Gastroesophageal sphincter (tissue), 4 donors: ENCODE measurements around the gene STX10. TPM values are rescaled to one million over a fixed set of nuclear protein-coding genes. Genes with fewer than 3 reads are reported as not detected.
A peak's percentile ranks its signal among the peaks of the same experiment; 100 is the strongest.

Experiments used
- ATAC-seq: fragments of 150-250 bp; one replicate; pipeline ENCODE4 v1.9.1; 2016; ENCODE audit warnings: mild to moderate bottlenecking, moderate library complexity
- H3K27ac ChIP-seq, 4 donors: fragments of 200-600 bp; sonication (generic) in 3 of 4; 1 replicate in 3 of 4; 2 replicates in 1 of 4; pipeline ENCODE4 v1.5.1; 2016 to 2019
- H3K27me3 ChIP-seq: fragments of 200-600 bp; sonication (generic); one replicate; pipeline ENCODE4 v1.5.1; 2019
- H3K36me3 ChIP-seq, 2 donors: fragments of 200-600 bp; sonication (generic); one replicate each; pipeline ENCODE4 v1.5.1; 2019; ENCODE audit warnings: control low read depth in 1 of 2
- H3K4me1 ChIP-seq, 3 donors: fragments of 200-600 bp; sonication (generic); 1 replicate in 2 of 3; 2 replicates in 1 of 3; pipeline ENCODE4 v1.5.1; 2016 to 2019; ENCODE audit warnings: control low read depth in 2 of 3
- H3K4me3 ChIP-seq, 2 donors: fragments of 200-600 bp; sonication (generic); one replicate each; pipeline ENCODE4 v1.5.1; 2019; ENCODE audit warnings: mild to moderate bottlenecking in 1 of 2, moderate library complexity in 1 of 2
- H3K9me3 ChIP-seq, 3 donors: fragments of 200-600 bp; sonication (generic); one replicate each; pipeline ENCODE4 v1.5.1; 2017 to 2019; ENCODE audit warnings: control low read depth in 2 of 3
- CTCF ChIP-seq, 4 experiments: fragments of 200-600 bp in 2 of 4; fragments of 450-650 bp in 2 of 4; sonication (generic) in 1 of 4; IDR thresholded peaks; one replicate each; pipeline ENCODE4 v1.5.1; 2017 to 2019; ENCODE audit warnings: antibody characterized with exemption in 4 of 4, mild to moderate bottlenecking in 2 of 4, moderate library complexity in 2 of 4
- EP300 ChIP-seq: sonication (generic); formaldehyde crosslinking; IDR thresholded peaks from one replicate; pipeline ENCODE4 v1.6.1; 2017; ENCODE audit warnings: antibody characterized with exemption, mild to moderate bottlenecking
- POLR2A ChIP-seq, 2 donors: fragments of 450-650 bp; IDR thresholded peaks; one replicate each; pipeline ENCODE4 v1.6.1; 2017; ENCODE audit warnings: antibody characterized with exemption in 2 of 2, mild to moderate bottlenecking in 2 of 2, moderate library complexity in 1 of 2
- POLR2AphosphoS5 ChIP-seq: sonication (generic); formaldehyde crosslinking; IDR thresholded peaks from one replicate; pipeline ENCODE4 v1.6.1; 2017; ENCODE audit warnings: antibody characterized with exemption
- WGBS, 2 donors: methylation state at CpG; one replicate each; pipeline ENCODE4 v1.1.5; 2018; ENCODE audit warnings: low coverage in 1 of 2; 5-methylcytosine and 5-hydroxymethylcytosine counted together
- total RNA-seq, 4 donors: library from RNA; depleted of rRNA; stranded (reverse); fragments of >200 nt; gene quantifications; one replicate each; pipeline ENCODE4 v1.1.0, GENCODE V29; 2016

The STX10 gene
- total RNA-seq, 4 donors from 2014 or later: 45.1 to 69.0 (median 53.0) TPM

GRCh38 chr19:13097033-13097462 lies 53.1 kb downstream of the STX10 start:
- TF ChIP-seq EP300: no peak
- TF ChIP-seq CTCF (IDR thresholded peaks at IDR 0.05): no peak
- no peak for TF ChIP-seq POLR2A (IDR thresholded peaks at IDR 0.05)
- no peak for TF ChIP-seq POLR2AphosphoS5
- peaks cover 9% of the 10 kb centered on the region for H3K27me3 ChIP-seq
- peak overlapping the region in 3 of 4 donors; percentile 80 to 89 (median 85) for H3K27ac ChIP-seq
- H3K9me3 ChIP-seq: no peaks in the 10 kb centered on the region
- H3K36me3 ChIP-seq: peaks cover 0 to 21% of the 10 kb centered on the region in 2 donors
- 70 to 86% methylated on average over 16 to 20 of the region's 20 CpGs for WGBS, 2 donors
- ATAC-seq: no peak
- H3K4me3 ChIP-seq: peak overlapping the region in 1 of 2 donors; percentile 49
- H3K4me1 ChIP-seq: peaks cover 0 to 98% (median 36%) of the 10 kb centered on the region in 3 donors

DNA sequence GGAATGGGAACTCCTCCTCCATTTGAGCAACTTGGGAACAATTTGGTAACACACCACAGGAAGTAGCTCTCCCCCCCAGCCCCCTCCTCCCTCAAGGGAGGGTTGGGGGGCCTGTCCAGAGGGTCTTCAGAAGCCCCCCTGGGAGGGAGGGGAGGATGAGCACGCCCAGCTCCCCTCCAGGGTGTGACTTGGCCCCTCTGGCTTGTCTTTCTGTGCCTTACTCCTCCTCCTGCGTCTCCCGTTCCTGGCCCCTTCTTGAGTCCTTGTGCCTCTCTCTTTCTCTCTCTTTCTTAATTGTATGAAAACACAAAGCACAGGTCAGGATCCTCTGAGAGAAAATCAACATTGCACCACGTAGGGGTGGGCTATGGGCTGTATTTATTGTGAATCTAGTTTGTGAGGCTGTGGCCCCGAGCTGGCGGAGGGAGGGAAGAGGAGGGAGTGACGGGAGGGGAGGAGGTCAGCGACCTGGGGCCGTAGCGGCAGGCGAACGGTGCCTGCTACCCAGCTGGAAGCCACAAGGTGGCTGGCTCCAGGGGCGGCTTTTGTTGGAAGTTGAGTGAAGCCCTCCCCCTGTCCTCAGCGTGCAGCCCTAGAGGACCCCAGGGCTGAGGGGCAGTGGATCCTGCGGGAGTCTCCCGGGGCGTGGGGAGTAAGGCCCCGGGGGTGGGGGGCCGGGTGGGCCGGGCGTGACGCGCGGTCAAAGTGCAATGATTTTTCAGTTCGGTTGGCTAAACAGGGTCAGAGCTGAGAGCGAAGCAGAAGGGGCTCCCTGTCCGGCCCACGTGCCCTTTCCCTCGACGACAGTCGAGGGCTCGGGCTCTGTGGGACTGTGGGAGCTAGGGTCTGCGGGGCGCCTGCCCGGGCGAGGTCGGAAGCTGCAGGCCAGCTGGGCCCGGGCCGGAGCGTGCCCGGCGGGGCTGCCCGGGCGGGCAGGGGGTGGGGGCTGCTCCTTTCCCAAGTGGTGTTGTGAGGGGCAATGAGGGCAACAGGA lies 53.9 kb downstream of the STX10 start:
- H3K4me1 ChIP-seq: peaks cover 0 to 98% (median 43%) of the 10 kb centered on the region in 3 donors
- H3K4me3 ChIP-seq: peak overlapping the region in 1 of 2 donors; percentile 33
- H3K9me3 ChIP-seq: no peaks in the 10 kb centered on the region
- peak overlapping the region in 3 of 4 donors; percentile 85 to 89 (median 85) for H3K27ac ChIP-seq
- H3K36me3 ChIP-seq: peaks cover 0 to 21% of the 10 kb centered on the region in 2 donors
- ATAC-seq: no peak
- H3K27me3 ChIP-seq: peaks cover 9% of the 10 kb centered on the region
- WGBS, 2 donors: 41 to 80% methylated on average over 1 to 6 of the region's 44 CpGs
- no peak for TF ChIP-seq EP300
- TF ChIP-seq CTCF (IDR thresholded peaks at IDR 0.05): peak in 2 of 4 experiments; percentile 14 to 37

- ATAC-seq: no peak
- peak overlapping the region in 1 of 2 donors; percentile 33 for H3K4me3 ChIP-seq
- 40% methylated on average over 1 of the region's 25 CpGs; no CpG with 5 or more reads in 1 of the 2 donors for WGBS, 2 donors
- H3K4me1 ChIP-seq: peaks cover 0 to 98% (median 50%) of the 10 kb centered on the region in 3 donors
- TF ChIP-seq EP300 (no peak), POLR2A (IDR thresholded peaks at IDR 0.05) (no peak), CTCF (IDR thresholded peaks at IDR 0.05) (no peak), POLR2AphosphoS5 (no peak)
- peaks cover 0 to 25% of the 10 kb centered on the region in 2 donors for H3K36me3 ChIP-seq
- H3K27me3 ChIP-seq: peaks cover 9% of the 10 kb centered on the region
- no peaks in the 10 kb centered on the region for H3K9me3 ChIP-seq
- H3K27ac ChIP-seq: peak overlapping the region in 3 of 4 donors; percentile 85 to 89 (median 85)
These were observed 54.8 kb downstream of the STX10 start for GRCh38 chr19:13095393-13095784.

- peak overlapping the region in 3 of 4 donors; percentile 85 to 89 (median 85) for H3K27ac ChIP-seq
- H3K4me1 ChIP-seq: peaks cover 0 to 98% (median 54%) of the 10 kb centered on the region in 3 donors
- 27 to 67% methylated on average over 2 to 3 of the region's 16 CpGs for WGBS, 2 donors
- ATAC-seq: no peak
- peaks cover 9% of the 10 kb centered on the region for H3K27me3 ChIP-seq
- peak overlapping the region in 1 of 2 donors; percentile 33 for H3K4me3 ChIP-seq
- peaks cover 0 to 29% of the 10 kb centered on the region in 2 donors for H3K36me3 ChIP-seq
- TF ChIP-seq CTCF (IDR thresholded peaks at IDR 0.05): no peak
- TF ChIP-seq POLR2AphosphoS5: no peak
- TF ChIP-seq POLR2A (IDR thresholded peaks at IDR 0.05): no peak
- no peak for TF ChIP-seq EP300
- no peaks in the 10 kb centered on the region for H3K9me3 ChIP-seq
These were observed 55.3 kb downstream of the STX10 start for GRCh38 chr19:13094771-13095392.
